ENCODE results near the gene PLEK. TPM values are rescaled to one million over a fixed set of nuclear protein-coding genes. Genes with fewer than 3 reads are reported as not detected.
A peak's percentile ranks its signal among the peaks of the same experiment; 100 is the strongest.

The PLEK gene
- 224 and 232 TPM in 2 replicates for total RNA-seq (2014; rRNA removed; shearing (Covaris generic); ENCODE audit: low replicate concordance)

- Histone ChIP-seq H3K27ac (ENCODE audit: low read length) (peak within 1 kb of the TSS; percentile 96), H3K9ac (ENCODE audit: low read length) (peak within 1 kb of the TSS; percentile 88), H3K79me2 (ENCODE audit: low read length) (peaks cover 72% of the 10 kb centered on the region), H3K9me2 (replicated peaks; ENCODE audit: insufficient read depth, low read length) (no peaks in the 10 kb centered on the region), H3K36me3 (ENCODE audit: insufficient read depth, low read length) (peaks cover 29% of the 10 kb centered on the region), H3K9me3 (ENCODE audit: low read length) (no peaks in the 10 kb centered on the region), H4K20me1 (ENCODE audit: insufficient read depth, low read depth, low read length) (peaks cover 3% of the 10 kb centered on the region; the same call in 1 of the 2 replicates), H3K27me3 (ENCODE audit: low read length) (no peaks in the 10 kb centered on the region), H3K4me3 (ENCODE audit: low read length) (peak within 1 kb of the TSS; percentile 89), H2AFZ (ENCODE audit: low read length) (no peak within 1 kb of the TSS), H3K4me1 (ENCODE audit: low read length) (peaks cover 80% of the 10 kb centered on the region), H3K4me2 (ENCODE audit: low read depth, low read length, poor library complexity, severe bottlenecking) (peak within 1 kb of the TSS; percentile 90)
- peak; percentile 91 for DNase-seq
These were observed at the start of gene PLEK for GRCh38 chr2:68365087-68365486. Gene PLEK, plus strand, starts transcription at chr2:68365282. Its CDS starts 70 bp downstream, at chr2:68365352.

- no peak overlapping the region for H2AFZ ChIP-seq (ENCODE audit: low read length)
- no peak overlapping the region for H3K4me2 ChIP-seq (ENCODE audit: low read depth, low read length, poor library complexity, severe bottlenecking)
- no peaks in the 10 kb centered on the region for H4K20me1 ChIP-seq (ENCODE audit: insufficient read depth, low read depth, low read length)
- H3K9ac ChIP-seq (ENCODE audit: low read length), result no peak overlapping the region
- no peaks in the 10 kb centered on the region for H3K79me2 ChIP-seq (ENCODE audit: low read length)
- no peak overlapping the region for H3K27ac ChIP-seq (ENCODE audit: low read length)
- no peaks in the 10 kb centered on the region for H3K9me3 ChIP-seq (ENCODE audit: low read length)
- no peak for DNase-seq
- H3K4me1 ChIP-seq (ENCODE audit: low read length), result no peaks in the 10 kb centered on the region
- H3K9me2 ChIP-seq (replicated peaks; ENCODE audit: insufficient read depth, low read length), result no peaks in the 10 kb centered on the region
- no peaks in the 10 kb centered on the region for H3K27me3 ChIP-seq (ENCODE audit: low read length)
- no peaks in the 10 kb centered on the region for H3K36me3 ChIP-seq (ENCODE audit: insufficient read depth, low read length)
- H3K4me3 ChIP-seq (ENCODE audit: low read length), result no peak overlapping the region
These were observed 49.0 kb upstream of the PLEK start for GRCh38 chr2:68316111-68316510.

- Histone ChIP-seq H3K36me3 (ENCODE audit: insufficient read depth, low read length) (no peaks in the 10 kb centered on the region), H3K27me3 (ENCODE audit: low read length) (no peaks in the 10 kb centered on the region), H3K4me2 (ENCODE audit: low read depth, low read length, poor library complexity, severe bottlenecking) (no peak overlapping the region), H4K20me1 (ENCODE audit: insufficient read depth, low read depth, low read length) (no peaks in the 10 kb centered on the region), H3K27ac (ENCODE audit: low read length) (no peak overlapping the region), H3K79me2 (ENCODE audit: low read length) (no peaks in the 10 kb centered on the region), H3K9ac (ENCODE audit: low read length) (no peak overlapping the region), H3K9me2 (replicated peaks; ENCODE audit: insufficient read depth, low read length) (no peaks in the 10 kb centered on the region), H3K4me3 (ENCODE audit: low read length) (no peak overlapping the region), H2AFZ (ENCODE audit: low read length) (no peak overlapping the region), H3K4me1 (ENCODE audit: low read length) (no peaks in the 10 kb centered on the region; the same call in 1 of the 2 replicates), H3K9me3 (ENCODE audit: low read length) (no peaks in the 10 kb centered on the region)
- DNase-seq, result no peak
These were observed 46.8 kb upstream of the PLEK start for GRCh38 chr2:68317971-68318913.

- DNase-seq, result no peak
- H4K20me1 ChIP-seq (ENCODE audit: insufficient read depth, low read depth, low read length), result no peaks in the 10 kb centered on the region
- H3K27ac ChIP-seq (ENCODE audit: low read length), result no peak overlapping the region
- no peaks in the 10 kb centered on the region for H3K79me2 ChIP-seq (ENCODE audit: low read length)
- H2AFZ ChIP-seq (ENCODE audit: low read length), result no peak overlapping the region
- H3K9ac ChIP-seq (ENCODE audit: low read length), result no peak overlapping the region
- H3K4me1 ChIP-seq (ENCODE audit: low read length), result no peaks in the 10 kb centered on the region; the same call in 1 of the 2 replicates
- no peak overlapping the region for H3K4me3 ChIP-seq (ENCODE audit: low read length)
- H3K36me3 ChIP-seq (ENCODE audit: insufficient read depth, low read length), result no peaks in the 10 kb centered on the region
- no peaks in the 10 kb centered on the region for H3K9me3 ChIP-seq (ENCODE audit: low read length)
- no peaks in the 10 kb centered on the region for H3K9me2 ChIP-seq (replicated peaks; ENCODE audit: insufficient read depth, low read length)
- no peaks in the 10 kb centered on the region for H3K27me3 ChIP-seq (ENCODE audit: low read length)
- H3K4me2 ChIP-seq (ENCODE audit: low read depth, low read length, poor library complexity, severe bottlenecking), result no peak overlapping the region
These were observed 46.1 kb upstream of the PLEK start for GRCh38 chr2:68318914-68319397.

DNA sequence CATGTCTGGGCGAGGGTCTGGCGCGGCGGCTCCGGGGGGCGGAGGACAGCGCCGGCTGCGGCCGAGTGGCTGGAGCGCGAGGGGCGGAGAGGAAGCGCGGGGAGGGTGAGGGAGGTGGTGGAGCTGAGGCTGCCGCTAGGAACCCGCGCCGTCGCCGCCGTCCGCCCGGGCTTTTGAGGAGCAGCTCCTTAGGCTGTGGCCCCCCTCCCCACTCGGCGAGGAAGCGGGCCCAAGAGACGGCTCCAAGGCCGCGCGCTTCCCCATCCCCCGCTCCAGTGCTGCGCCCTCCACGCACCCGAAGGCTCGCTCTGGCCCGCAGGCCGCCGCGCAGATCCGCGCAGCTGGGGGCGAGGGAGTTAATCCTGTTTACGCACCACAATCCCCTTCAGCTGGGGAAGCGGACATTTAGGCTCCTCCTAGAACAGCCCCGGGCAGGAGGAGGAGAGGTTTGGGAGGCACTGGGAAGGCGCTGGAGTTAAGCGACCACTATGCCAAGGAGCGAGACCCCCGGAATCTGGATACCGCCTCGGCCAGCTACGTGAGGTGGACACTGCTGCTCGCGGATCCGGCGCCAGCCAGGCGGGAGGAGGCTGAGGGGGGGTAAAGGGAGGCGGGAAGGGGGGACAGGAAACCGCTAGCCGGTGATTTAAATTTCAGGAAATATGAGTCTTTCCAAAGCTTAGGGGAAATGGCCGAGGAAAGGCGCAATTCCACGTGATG is 45.5 kb upstream of the PLEK start, which contains the start of gene CNRIP1:
CNRIP1 (minus strand) TSS at position 552 of the 720 bp plus-strand sequence; CDS start at position 3, 549 bp downstream.
- no peaks in the 10 kb centered on the region for H3K36me3 ChIP-seq (ENCODE audit: insufficient read depth, low read length)
- H3K4me2 ChIP-seq (ENCODE audit: low read depth, low read length, poor library complexity, severe bottlenecking), result no peak within 1 kb of the TSS
- no peaks in the 10 kb centered on the region for H3K9me2 ChIP-seq (replicated peaks; ENCODE audit: insufficient read depth, low read length)
- H3K27me3 ChIP-seq (ENCODE audit: low read length), result no peaks in the 10 kb centered on the region
- no peak within 1 kb of the TSS for H3K27ac ChIP-seq (ENCODE audit: low read length)
- H4K20me1 ChIP-seq (ENCODE audit: insufficient read depth, low read depth, low read length), result no peaks in the 10 kb centered on the region
- H3K4me1 ChIP-seq (ENCODE audit: low read length), result no peaks in the 10 kb centered on the region; the same call in 1 of the 2 replicates
- H3K9ac ChIP-seq (ENCODE audit: low read length), result no peak within 1 kb of the TSS
- H2AFZ ChIP-seq (ENCODE audit: low read length), result no peak within 1 kb of the TSS
- H3K9me3 ChIP-seq (ENCODE audit: low read length), result no peaks in the 10 kb centered on the region
- DNase-seq, result no peak
- no peak within 1 kb of the TSS for H3K4me3 ChIP-seq (ENCODE audit: low read length)
- no peaks in the 10 kb centered on the region for H3K79me2 ChIP-seq (ENCODE audit: low read length)

GRCh38 chr2:68320118-68320641 is 44.9 kb upstream of the PLEK start:
- Histone ChIP-seq H2AFZ (ENCODE audit: low read length) (no peak overlapping the region), H4K20me1 (ENCODE audit: insufficient read depth, low read depth, low read length) (no peaks in the 10 kb centered on the region), H3K27me3 (ENCODE audit: low read length) (no peaks in the 10 kb centered on the region), H3K9me2 (replicated peaks; ENCODE audit: insufficient read depth, low read length) (no peaks in the 10 kb centered on the region), H3K4me2 (ENCODE audit: low read depth, low read length, poor library complexity, severe bottlenecking) (no peak overlapping the region), H3K27ac (ENCODE audit: low read length) (no peak overlapping the region), H3K9ac (ENCODE audit: low read length) (no peak overlapping the region), H3K36me3 (ENCODE audit: insufficient read depth, low read length) (no peaks in the 10 kb centered on the region), H3K79me2 (ENCODE audit: low read length) (no peaks in the 10 kb centered on the region), H3K4me3 (ENCODE audit: low read length) (no peak overlapping the region), H3K4me1 (ENCODE audit: low read length) (no peaks in the 10 kb centered on the region; the same call in 1 of the 2 replicates), H3K9me3 (ENCODE audit: low read length) (no peaks in the 10 kb centered on the region)
- no peak for DNase-seq

DNA sequence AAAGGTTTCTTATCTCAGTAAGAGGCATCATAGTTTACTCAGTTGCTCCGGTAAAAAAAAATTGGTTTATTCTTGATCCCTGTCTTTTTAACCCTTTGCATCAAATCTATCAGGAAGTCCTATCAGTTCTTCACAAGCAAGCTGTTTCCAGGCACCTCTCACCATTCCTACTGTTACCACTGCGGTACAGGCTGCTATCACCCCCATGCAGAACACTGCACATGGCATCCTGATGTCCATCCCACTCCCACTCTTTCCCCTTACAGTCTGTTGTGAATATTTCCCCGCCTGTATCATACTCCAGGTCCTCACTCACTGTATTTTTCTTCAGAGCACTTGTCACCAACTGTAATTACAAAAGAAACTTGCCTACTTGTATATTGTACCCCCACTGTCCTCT is 40.0 kb upstream of the PLEK start:
- no peak for DNase-seq
- Histone ChIP-seq H3K27me3 (ENCODE audit: low read length) (no peaks in the 10 kb centered on the region), H3K9me2 (replicated peaks; ENCODE audit: insufficient read depth, low read length) (no peaks in the 10 kb centered on the region), H3K9me3 (ENCODE audit: low read length) (no peaks in the 10 kb centered on the region), H3K4me2 (ENCODE audit: low read depth, low read length, poor library complexity, severe bottlenecking) (no peak overlapping the region), H2AFZ (ENCODE audit: low read length) (no peak overlapping the region), H3K79me2 (ENCODE audit: low read length) (no peaks in the 10 kb centered on the region), H3K9ac (ENCODE audit: low read length) (no peak overlapping the region), H3K4me3 (ENCODE audit: low read length) (no peak overlapping the region), H4K20me1 (ENCODE audit: insufficient read depth, low read depth, low read length) (no peaks in the 10 kb centered on the region), H3K4me1 (ENCODE audit: low read length) (no peaks in the 10 kb centered on the region; the same call in 1 of the 2 replicates), H3K27ac (ENCODE audit: low read length) (no peak overlapping the region), H3K36me3 (ENCODE audit: insufficient read depth, low read length) (no peaks in the 10 kb centered on the region)
